Measurements from ENCODE around the gene SLC25A52.
"Not testable (repeated sequence)": the region's sequence is repeated elsewhere in the genome, so short reads cannot be mapped to it uniquely, and the experiment has no call there.

SLC25A52 gene

GRCh38 chr18:31760695-31761094, at the start of gene SLC25A52:
Gene SLC25A52 (minus strand): TSS chr18:31760880. CDS start chr18:31760661, 219 bp downstream.
- no peak for DNase-seq

GRCh38 chr18:31809049-31809448, 48.4 kb upstream of the SLC25A52 start:
- not testable (repeated sequence) for DNase-seq

- no peak for DNase-seq
Observed at GRCh38 chr18:31801078-31801477, 40.4 kb upstream of the SLC25A52 start.

GRCh38 chr18:31799257-31799656, 38.6 kb upstream of the SLC25A52 start:
- not testable (repeated sequence) for DNase-seq

GRCh38 chr18:31798399-31798798, 37.7 kb upstream of the SLC25A52 start:
- DNase-seq: no peak

GRCh38 chr18:31795747-31796146, 35.1 kb upstream of the SLC25A52 start:
- DNase-seq: no peak

- DNase-seq: no peak
Observed at GRCh38 chr18:31793531-31793930, 32.9 kb upstream of the SLC25A52 start.

- DNase-seq: no peak
Observed at GRCh38 chr18:31792580-31792911, 31.9 kb upstream of the SLC25A52 start.

- DNase-seq: no peak
Observed at GRCh38 chr18:31791817-31792579, 31.3 kb upstream of the SLC25A52 start.

- DNase-seq: no peak
Observed at GRCh38 chr18:31789409-31789808, 28.7 kb upstream of the SLC25A52 start.

GRCh38 chr18:31783059-31783458, 22.4 kb upstream of the SLC25A52 start:
- DNase-seq: no peak

GRCh38 chr18:31778391-31778950, 17.8 kb upstream of the SLC25A52 start:
- no peak for DNase-seq

- no peak for DNase-seq
Observed at GRCh38 chr18:31776093-31776492, 15.4 kb upstream of the SLC25A52 start.

- no peak for DNase-seq
Observed at GRCh38 chr18:31774962-31775361, 14.3 kb upstream of the SLC25A52 start.

- DNase-seq: no peak
Observed at GRCh38 chr18:31774477-31774785, 13.8 kb upstream of the SLC25A52 start.

- no peak for DNase-seq
Observed at GRCh38 chr18:31773774-31774476, 13.2 kb upstream of the SLC25A52 start.

GRCh38 chr18:31772699-31773098, 12.0 kb upstream of the SLC25A52 start:
- no peak for DNase-seq

- no peak for DNase-seq
Observed at GRCh38 chr18:31750273-31750672, 10.4 kb downstream of the SLC25A52 start.

- DNase-seq: no peak
Observed at GRCh38 chr18:31746396-31746795, 14.3 kb downstream of the SLC25A52 start.

GRCh38 chr18:31744321-31745067, 16.2 kb downstream of the SLC25A52 start:
- DNase-seq: no peak

GRCh38 chr18:31743600-31743999, 17.1 kb downstream of the SLC25A52 start:
- not testable (repeated sequence) for DNase-seq

- peak in 1 of 2 experiments; percentile 13 for DNase-seq
Observed at GRCh38 chr18:31741097-31741735, 19.5 kb downstream of the SLC25A52 start.

- DNase-seq: no peak
Observed at GRCh38 chr18:31740180-31740579, 20.5 kb downstream of the SLC25A52 start.
